Activated CD8-positive, alpha-beta T cell treated with anti-CD3 and anti-CD28 coated beads, Interleukin-2, amount 10 ng/mL, durations not matched to agents 7 days and 5 days (primary cell): ENCODE data around the gene WDR59. TPM values are rescaled to one million over a fixed set of nuclear protein-coding genes. Genes with fewer than 3 reads are reported as not detected.
"Not testable (repeated sequence)": the region's sequence is repeated elsewhere in the genome, so short reads cannot be mapped to it uniquely, and the experiment has no call there.

Experiments
- ATAC-seq: fragments of 150-1000 bp; cut with Tn5 transposase; one replicate; pipeline ENCODE4 v1.10.0; 2021; ENCODE audit warnings: moderate library complexity
- CTCF ChIA-PET: fragments of 350-600 bp; sonication (Branson Sonifier 250); formaldehyde crosslinking; loops from one replicate; lab custom pipeline; 2021; ENCODE audit warnings: antibody characterized with exemption; lab: Charles Lee
- POLR2A ChIA-PET: fragments of 350-600 bp; sonication (Branson Sonifier 250); formaldehyde crosslinking; loops from one replicate; lab custom pipeline; 2021; ENCODE audit warnings: antibody characterized with exemption; lab: Charles Lee
- DNase-seq: peaks from one replicate; pipeline ENCODE4 v3.0.0-alpha.2; 2020
- H3K27ac Mint-ChIP-seq: one replicate; pipeline ENCODE4 v1.8.0; 2021; ENCODE audit warnings: mild to moderate bottlenecking, mixed read lengths
- H3K27me3 Mint-ChIP-seq: one replicate; pipeline ENCODE4 v1.8.0; 2021; ENCODE audit warnings: low read depth, mixed read lengths
- H3K36me3 Mint-ChIP-seq: one replicate; pipeline ENCODE4 v1.8.0; 2021; ENCODE audit warnings: low read depth, mixed read lengths
- H3K4me1 Mint-ChIP-seq: one replicate; pipeline ENCODE4 v1.8.0; 2021; ENCODE audit warnings: low read depth, mixed read lengths
- H3K4me3 Mint-ChIP-seq: one replicate; pipeline ENCODE4 v1.8.0; 2021; ENCODE audit warnings: mild to moderate bottlenecking, mixed read lengths
- H3K9me3 Mint-ChIP-seq: one replicate; pipeline ENCODE4 v1.8.0; 2022; ENCODE audit warnings: mixed read lengths; ENCODE audit not compliant: insufficient read depth
- total RNA-seq, 2 experiments: library from RNA; stranded (reverse); gene quantifications; one replicate each; pipeline ENCODE4 v1.2.3, GENCODE V29; 2021

WDR59 gene
- total RNA-seq, 2 experiments from 2014 or later = 58.3 to 63.5 TPM

DNA sequence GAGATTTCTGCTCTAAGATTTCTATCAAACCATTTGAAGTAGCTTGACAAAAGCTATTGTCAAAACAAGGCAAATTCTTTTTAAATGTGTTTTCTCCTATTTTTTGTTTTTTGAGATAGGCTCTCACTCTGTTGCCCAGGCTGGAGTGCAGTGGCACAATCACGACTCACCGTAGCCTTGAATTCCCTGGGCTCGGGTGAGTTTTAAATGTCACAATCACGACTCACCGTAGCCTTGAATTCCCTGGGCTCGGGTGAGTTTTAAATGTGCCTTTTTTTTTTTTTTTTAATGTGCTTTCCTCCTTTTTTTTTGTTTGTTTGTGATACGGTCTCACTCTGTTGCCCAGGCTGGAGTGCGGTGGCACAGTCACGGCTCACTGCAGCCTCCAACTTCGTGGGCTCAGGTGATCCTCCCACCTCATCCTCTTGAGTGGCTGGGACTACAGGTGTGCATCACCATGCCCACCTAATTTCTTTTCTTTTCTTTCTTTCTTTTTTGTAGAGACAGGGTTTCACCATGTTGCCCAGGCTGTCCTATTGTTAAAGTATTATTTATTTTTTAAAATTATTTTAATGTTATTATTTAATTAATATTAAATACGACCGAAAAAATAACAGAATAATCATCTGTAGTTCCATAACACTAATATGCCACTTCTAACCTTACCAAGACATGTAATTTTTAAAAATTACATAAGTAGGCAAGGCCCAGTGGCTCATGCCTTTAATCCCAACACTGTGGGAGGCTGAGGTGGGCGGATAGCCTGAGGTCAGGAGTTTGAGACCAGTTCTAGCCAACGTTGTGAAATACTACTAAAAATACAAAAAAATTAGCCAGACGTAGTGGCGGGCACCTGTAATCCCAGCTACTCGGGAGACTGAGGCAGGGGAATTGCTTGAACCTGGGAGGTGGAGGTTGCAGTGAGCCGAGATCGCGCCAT is 140.6 kb downstream of the WDR59 start:
- no peaks in the 10 kb centered on the region for H3K36me3 Mint-ChIP-seq
- ChIA-PET POLR2A (interaction anchor here (0.6 kb wide), 1 partner anchor 46 kb away, joined by 4 read pairs; no protein-coding TSS in a partner anchor), CTCF (no interaction called here)
- no peak for DNase-seq
- H3K27ac Mint-ChIP-seq = no peak overlapping the region
- ATAC-seq = no peak
- no peaks in the 10 kb centered on the region for H3K9me3 Mint-ChIP-seq
- H3K4me3 Mint-ChIP-seq = no peak overlapping the region
- peaks cover 11% of the 10 kb centered on the region for H3K27me3 Mint-ChIP-seq
- H3K4me1 Mint-ChIP-seq = peaks cover 2% of the 10 kb centered on the region

DNA sequence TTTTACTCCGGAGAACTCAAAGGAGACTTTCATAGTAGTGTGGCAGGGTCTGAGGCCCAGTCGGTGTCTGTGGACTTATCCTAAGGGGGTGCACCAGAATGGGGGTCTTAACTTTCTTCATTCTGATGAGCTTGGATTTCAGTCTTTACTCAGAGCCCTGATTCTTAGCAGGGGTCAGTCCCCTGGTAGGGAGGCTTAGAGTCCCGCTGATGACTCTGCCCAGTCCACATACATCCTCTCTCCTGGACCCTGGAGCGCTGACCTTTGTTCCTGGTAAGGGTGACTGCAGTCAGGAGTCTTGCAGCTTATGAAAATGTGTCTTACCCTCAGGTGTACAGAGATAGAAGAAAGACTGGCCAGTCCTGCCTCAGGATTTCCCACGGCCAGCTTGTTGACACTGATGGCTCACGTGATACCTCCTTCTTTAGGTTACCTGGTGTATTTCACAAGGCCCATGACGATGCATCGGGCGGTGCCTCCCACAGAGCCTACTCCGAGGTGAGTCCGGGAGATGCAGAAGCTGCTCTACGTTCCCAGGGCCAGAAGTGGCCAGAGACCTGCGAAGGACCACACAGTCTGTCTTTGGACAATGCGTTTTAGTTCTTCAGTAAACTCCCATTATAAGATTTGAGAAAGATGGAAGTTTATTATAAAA is 141.4 kb downstream of the WDR59 start:
- H3K36me3 Mint-ChIP-seq, DNase-seq, H3K9me3 Mint-ChIP-seq, CTCF ChIA-PET, H3K4me3 Mint-ChIP-seq, H3K4me1 Mint-ChIP-seq, H3K27ac Mint-ChIP-seq, ATAC-seq: not testable (repeated sequence)
- H3K27me3 Mint-ChIP-seq = peaks cover 11% of the 10 kb centered on the region
- POLR2A ChIA-PET = interaction anchor here (0.6 kb wide), 1 partner anchor 47 kb away, joined by 4 read pairs; no protein-coding TSS in a partner anchor

- H3K36me3 Mint-ChIP-seq = no peaks in the 10 kb centered on the region
- CTCF ChIA-PET = no interaction called here
- peaks cover 2% of the 10 kb centered on the region for H3K4me1 Mint-ChIP-seq
- POLR2A ChIA-PET = no interaction called here
- ATAC-seq (no peak), DNase-seq (no peak)
- H3K27ac Mint-ChIP-seq = no peak overlapping the region
- no peaks in the 10 kb centered on the region for H3K9me3 Mint-ChIP-seq
- H3K4me3 Mint-ChIP-seq = no peak overlapping the region
- H3K27me3 Mint-ChIP-seq = peaks cover 11% of the 10 kb centered on the region
Measured at GRCh38 chr16:74842413-74842812, 142.5 kb downstream of the WDR59 start.

GRCh38 chr16:74841904-74842303 is 143.0 kb downstream of the WDR59 start:
- POLR2A ChIA-PET = no interaction called here
- H3K27ac Mint-ChIP-seq = no peak overlapping the region
- ATAC-seq (no peak), DNase-seq (no peak)
- H3K9me3 Mint-ChIP-seq = no peaks in the 10 kb centered on the region
- peaks cover 8% of the 10 kb centered on the region for H3K27me3 Mint-ChIP-seq
- H3K4me1 Mint-ChIP-seq = peaks cover 2% of the 10 kb centered on the region
- H3K4me3 Mint-ChIP-seq = no peak overlapping the region
- H3K36me3 Mint-ChIP-seq = no peaks in the 10 kb centered on the region
- CTCF ChIA-PET = no interaction called here

DNA sequence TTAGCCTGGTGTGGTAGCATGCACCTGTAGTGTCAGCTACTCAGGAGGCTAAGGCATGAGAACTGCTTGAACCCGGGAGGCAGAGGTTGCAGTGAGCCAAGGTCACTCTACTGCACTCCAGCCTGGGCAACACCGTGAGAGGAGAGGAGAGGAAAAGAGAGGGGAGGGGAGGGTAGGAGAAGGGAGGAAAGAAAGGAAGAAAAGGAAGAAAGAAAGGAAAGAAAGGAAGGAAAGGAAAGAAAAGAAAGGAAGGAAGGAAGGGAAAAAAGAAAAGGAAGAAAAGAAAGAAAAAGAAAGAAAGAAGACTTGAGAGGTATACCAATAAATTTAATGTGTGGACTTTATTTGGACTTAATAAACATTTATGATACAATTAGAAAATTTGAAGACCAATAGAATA is 143.5 kb downstream of the WDR59 start:
- ChIA-PET CTCF (no interaction called here), POLR2A (no interaction called here)
- peaks cover 8% of the 10 kb centered on the region for H3K27me3 Mint-ChIP-seq

DNA sequence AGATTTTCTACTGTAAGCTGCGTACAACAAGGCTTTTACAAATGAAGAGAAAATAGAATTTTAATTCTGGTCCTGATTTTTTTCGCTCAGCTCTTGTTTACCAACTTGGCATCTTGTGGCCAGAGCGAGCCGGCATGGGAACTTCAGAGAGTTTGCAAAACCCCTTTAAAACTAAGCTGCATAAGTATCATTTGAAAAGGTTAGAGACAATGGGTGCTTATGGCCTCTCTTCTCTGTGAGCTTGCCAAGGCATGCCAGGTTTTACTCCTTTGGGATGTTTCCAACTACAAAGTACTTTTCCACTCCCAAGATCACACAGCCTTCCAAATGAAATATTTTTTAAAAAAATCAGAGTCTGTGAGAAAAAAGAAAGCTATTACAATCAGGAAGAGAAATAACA is 147.9 kb downstream of the WDR59 start:
- Mint-ChIP-seq H3K9me3 (no peaks in the 10 kb centered on the region), H3K4me1 (no peaks in the 10 kb centered on the region), H3K27me3 (peaks cover 6% of the 10 kb centered on the region), H3K27ac (no peak overlapping the region), H3K4me3 (no peak overlapping the region), H3K36me3 (no peaks in the 10 kb centered on the region)
- no peak for DNase-seq
- ChIA-PET CTCF (interaction anchor here (1.2 kb wide), 1 partner anchor 25 kb away, joined by 3 read pairs; no protein-coding TSS in a partner anchor), POLR2A (no interaction called here)
- ATAC-seq = no peak

More for the DNA sequence above, 143.5 kb downstream of the WDR59 start:
- DNase-seq (no peak), ATAC-seq (no peak)
- no peaks in the 10 kb centered on the region for H3K9me3 Mint-ChIP-seq
- no peaks in the 10 kb centered on the region for H3K36me3 Mint-ChIP-seq
- no peak overlapping the region for H3K27ac Mint-ChIP-seq
- peaks cover 2% of the 10 kb centered on the region for H3K4me1 Mint-ChIP-seq
- H3K4me3 Mint-ChIP-seq = no peak overlapping the region

DNA sequence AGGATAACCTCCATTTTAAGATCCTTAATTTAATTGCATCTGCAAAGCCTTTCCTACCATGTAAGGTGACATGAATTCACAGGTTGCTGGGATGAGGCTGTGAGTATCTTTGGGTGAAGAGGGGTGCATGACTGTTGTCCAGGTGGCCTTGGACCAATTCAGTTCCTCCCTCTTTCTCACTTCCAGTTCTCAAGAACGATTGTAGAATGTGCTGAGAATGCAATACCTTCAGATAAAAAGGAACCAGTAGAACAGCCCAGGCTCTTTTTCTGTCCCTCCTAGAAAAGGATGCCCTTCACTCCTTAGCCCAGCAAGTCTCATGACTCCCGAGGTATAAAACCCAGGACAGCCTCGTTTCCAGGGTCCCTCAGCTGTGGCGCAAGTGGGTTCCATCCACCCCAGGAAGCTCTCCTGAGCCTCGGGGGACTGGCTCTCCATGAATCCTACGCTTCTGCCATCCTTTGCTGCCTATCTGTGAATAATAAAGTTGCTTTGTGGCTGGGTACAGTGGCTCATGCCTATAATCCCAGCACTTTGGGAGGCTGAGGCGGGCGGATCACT is 148.7 kb downstream of the WDR59 start:
- DNase-seq = no peak
- Mint-ChIP-seq H3K27ac (no peak overlapping the region), H3K27me3 (peaks cover 3% of the 10 kb centered on the region), H3K4me1 (no peaks in the 10 kb centered on the region), H3K36me3 (no peaks in the 10 kb centered on the region), H3K9me3 (no peaks in the 10 kb centered on the region), H3K4me3 (no peak overlapping the region)
- ATAC-seq = no peak
- ChIA-PET POLR2A (no interaction called here), CTCF (no interaction called here)

GRCh38 chr16:74832228-74832627 is 152.7 kb downstream of the WDR59 start:
- peaks cover 4% of the 10 kb centered on the region for H3K27me3 Mint-ChIP-seq
- DNase-seq (no peak), ATAC-seq (no peak)
- POLR2A ChIA-PET = no interaction called here
- H3K4me3 Mint-ChIP-seq = no peak overlapping the region
- H3K9me3 Mint-ChIP-seq = peaks cover 6% of the 10 kb centered on the region
- H3K4me1 Mint-ChIP-seq = no peaks in the 10 kb centered on the region
- no peak overlapping the region for H3K27ac Mint-ChIP-seq
- CTCF ChIA-PET = interaction anchor here (1.1 kb wide), 1 partner anchor 30 kb away, joined by 5 read pairs; no protein-coding TSS in a partner anchor
- peaks cover 1% of the 10 kb centered on the region for H3K36me3 Mint-ChIP-seq

DNA sequence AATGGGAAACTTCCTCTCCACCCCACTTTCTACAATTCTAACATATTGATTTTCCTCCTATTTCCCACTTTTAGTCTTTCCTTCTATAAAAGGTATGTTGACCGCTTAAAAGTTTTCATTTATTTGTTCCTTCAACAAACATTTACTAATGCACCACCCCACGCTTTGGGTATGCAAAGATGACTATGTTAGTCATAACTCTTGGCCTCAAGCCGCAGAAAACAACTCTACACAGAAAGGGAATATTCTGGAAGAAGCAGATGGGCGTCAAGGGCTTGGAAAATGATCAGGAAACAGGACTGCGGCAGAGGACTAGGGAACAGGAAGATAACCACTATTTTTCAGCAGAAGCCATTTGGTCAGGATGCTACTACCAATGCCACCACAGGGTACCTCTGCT is 153.5 kb downstream of the WDR59 start:
- ATAC-seq (no peak), DNase-seq (no peak)
- POLR2A ChIA-PET = no interaction called here
- peaks cover 4% of the 10 kb centered on the region for H3K27me3 Mint-ChIP-seq
- H3K4me1 Mint-ChIP-seq = no peaks in the 10 kb centered on the region
- CTCF ChIA-PET = no interaction called here
- no peak overlapping the region for H3K27ac Mint-ChIP-seq
- H3K36me3 Mint-ChIP-seq = peaks cover 1% of the 10 kb centered on the region
- no peak overlapping the region for H3K4me3 Mint-ChIP-seq
- H3K9me3 Mint-ChIP-seq = peaks cover 6% of the 10 kb centered on the region

GRCh38 chr16:74830648-74831047 is 154.3 kb downstream of the WDR59 start:
- ChIA-PET CTCF (no interaction called here), POLR2A (no interaction called here)
- peaks cover 1% of the 10 kb centered on the region for H3K36me3 Mint-ChIP-seq
- H3K4me3 Mint-ChIP-seq = no peak overlapping the region
- no peak for DNase-seq
- H3K27ac Mint-ChIP-seq = no peak overlapping the region
- peaks cover 6% of the 10 kb centered on the region for H3K9me3 Mint-ChIP-seq
- H3K27me3 Mint-ChIP-seq = peaks cover 6% of the 10 kb centered on the region
- ATAC-seq = no peak
- no peaks in the 10 kb centered on the region for H3K4me1 Mint-ChIP-seq

- H3K9me3 Mint-ChIP-seq = peaks cover 6% of the 10 kb centered on the region
- ChIA-PET CTCF (interaction anchor here (2.4 kb wide), 1 partner anchor 33 kb away, joined by 7 read pairs; no protein-coding TSS in a partner anchor), POLR2A (no interaction called here)
- H3K27ac Mint-ChIP-seq = no peak overlapping the region
- no peak overlapping the region for H3K4me3 Mint-ChIP-seq
- ATAC-seq (no peak), DNase-seq (no peak)
- peaks cover 6% of the 10 kb centered on the region for H3K27me3 Mint-ChIP-seq
- no peaks in the 10 kb centered on the region for H3K4me1 Mint-ChIP-seq
- peaks cover 1% of the 10 kb centered on the region for H3K36me3 Mint-ChIP-seq
Measured at GRCh38 chr16:74829637-74830036, 155.3 kb downstream of the WDR59 start.

DNA sequence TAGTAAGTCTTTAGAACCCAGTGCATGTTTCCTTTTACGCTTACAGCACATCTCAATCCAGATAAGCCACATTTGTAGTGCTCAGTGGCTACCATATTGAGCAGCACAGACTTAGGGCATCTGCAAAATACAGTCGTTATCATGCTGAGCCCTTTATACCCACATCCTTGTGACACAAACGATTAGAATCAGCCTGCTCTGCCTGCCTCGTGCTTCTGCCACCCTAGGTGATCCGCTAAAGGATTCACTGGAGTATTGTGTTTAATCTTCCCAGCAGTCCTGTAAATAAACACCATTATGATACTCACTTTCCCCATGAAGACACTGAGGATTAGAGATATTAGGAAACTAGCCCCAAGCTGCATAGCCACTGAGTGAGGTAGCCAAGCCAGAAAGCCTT is 159.0 kb downstream of the WDR59 start:
- ATAC-seq = no peak
- POLR2A ChIA-PET = no interaction called here
- CTCF ChIA-PET = no interaction called here

More for the DNA sequence above, 159.0 kb downstream of the WDR59 start:
- no peak overlapping the region for H3K4me3 Mint-ChIP-seq
- H3K36me3 Mint-ChIP-seq = peaks cover 1% of the 10 kb centered on the region
- no peak for DNase-seq
- peaks cover 6% of the 10 kb centered on the region for H3K9me3 Mint-ChIP-seq
- H3K27me3 Mint-ChIP-seq = peaks cover 19% of the 10 kb centered on the region
- H3K27ac Mint-ChIP-seq = no peak overlapping the region
- no peaks in the 10 kb centered on the region for H3K4me1 Mint-ChIP-seq
